Smooth muscle cell (in vitro differentiated cells): ENCODE results near the gene PATZ1. TPM values are rescaled to one million over a fixed set of nuclear protein-coding genes. Genes with fewer than 3 reads are reported as not detected.

Experiments used
- DNase-seq: peaks from one replicate; lab custom pipeline; 2025; ENCODE audit not compliant: unreplicated experiment; lab: John Stamatoyannopoulos, UW
- H2AFZ ChIP-seq: fragments of 200-600 bp; sonication (generic); 2 replicates; pipeline ENCODE4 v1.6.0; 2016; ENCODE audit warnings: antibody characterized with exemption, low read depth, mild to moderate bottlenecking
- H3F3A ChIP-seq: fragments of 200-600 bp; sonication (generic); 2 replicates; pipeline ENCODE4 v1.6.0; 2017; ENCODE audit warnings: antibody characterized with exemption, low read depth
- H3K27ac ChIP-seq: fragments of 200-600 bp; sonication (generic); 2 replicates; pipeline ENCODE4 v1.5.1; 2016; ENCODE audit warnings: low read depth, mild to moderate bottlenecking
- H3K27me3 ChIP-seq: fragments of 200-600 bp; sonication (generic); 2 replicates; pipeline ENCODE4 v1.6.1; 2016; ENCODE audit warnings: low read depth, mild to moderate bottlenecking
- H3K36me3 ChIP-seq: fragments of 200-600 bp; sonication (generic); 2 replicates; pipeline ENCODE4 v1.5.1; 2016; ENCODE audit warnings: low read depth
- H3K4me1 ChIP-seq: fragments of 200-600 bp; sonication (generic); 2 replicates; pipeline ENCODE4 v1.5.1; 2016; ENCODE audit warnings: low read depth
- H3K4me2 ChIP-seq: fragments of 200-600 bp; sonication (generic); 2 replicates; pipeline ENCODE4 v1.6.0; 2016; ENCODE audit warnings: mild to moderate bottlenecking
- H3K4me3 ChIP-seq: fragments of 200-600 bp; sonication (generic); 2 replicates; pipeline ENCODE4 v1.5.1; 2016; ENCODE audit warnings: mild to moderate bottlenecking
- H3K79me2 ChIP-seq: fragments of 200-600 bp; sonication (generic); 2 replicates; pipeline ENCODE4 v1.6.0; 2016; ENCODE audit warnings: low read depth, mild to moderate bottlenecking
- H3K9ac ChIP-seq: fragments of 200-600 bp; sonication (generic); 2 replicates; pipeline ENCODE4 v1.6.0; 2016; ENCODE audit warnings: low read depth
- H3K9me3 ChIP-seq: fragments of 200-600 bp; sonication (generic); replicated peaks from 2 replicates; pipeline ENCODE4 v1.5.1; 2016; ENCODE audit warnings: low read depth
- H4K20me1 ChIP-seq: fragments of 200-600 bp; sonication (generic); 2 replicates; pipeline ENCODE4 v1.6.0; 2016; ENCODE audit warnings: low read depth
- WGBS: methylation state at CpG from one replicate; pipeline ENCODE4 v1.1.7; 2016; ENCODE audit warnings: low lambda C conversion rate; 5-methylcytosine and 5-hydroxymethylcytosine counted together
- polyA plus RNA-seq: library from polyadenylated mRNA; unstranded; fragments of >200 nt; fragmentation: Nextera tagmentation; extraction: Ambion mirVana; gene quantifications from 2 replicates; pipeline ENCODE4 v1.2.1, GENCODE V29; 2016
- total RNA-seq: library from RNA; depleted of rRNA; stranded (reverse); fragments of >200 nt; gene quantifications from 2 replicates; pipeline ENCODE4 v1.2.3, GENCODE V29; 2014
- TF ChIP-seq, protein P1 (sequence below): fragments of 200-600 bp; sonication (generic); IDR thresholded peaks from 2 replicates; pipeline ENCODE4 v1.5.1; 2017; ENCODE audit warnings: borderline replicate concordance, mild to moderate bottlenecking, antibody characterized with exemption; ENCODE audit not compliant: insufficient read depth, poor library complexity, severe bottlenecking

The PATZ1 gene
- total and polyA plus RNA-seq, 2 experiments from 2014 or later, result 11.9 to 12.9 TPM

DNA sequence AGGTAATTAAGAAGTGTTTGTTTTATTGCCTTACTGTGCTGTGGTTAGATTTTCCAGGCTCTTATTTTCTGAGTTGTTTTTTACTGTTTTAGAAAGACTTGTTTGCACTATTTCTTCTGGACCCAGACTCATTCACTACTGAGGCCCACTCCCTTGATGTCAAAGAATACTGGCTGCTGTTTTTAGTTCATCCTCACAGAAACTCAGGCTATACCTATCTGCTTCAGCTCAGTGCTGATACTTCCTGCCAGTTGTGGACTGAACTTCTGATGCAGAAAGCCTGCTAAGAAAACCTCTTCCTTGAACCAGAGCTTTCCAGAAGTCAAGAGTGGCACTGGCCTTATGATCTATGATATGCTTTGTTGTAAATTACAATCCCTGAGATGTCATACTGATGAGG is 38.0 kb downstream of the PATZ1 start:
- H4K20me1 ChIP-seq, result no peaks in the 10 kb centered on the region
- H3K4me2 ChIP-seq, result no peak overlapping the region
- no peak for DNase-seq
- H2AFZ ChIP-seq, result no peak overlapping the region
- no peak overlapping the region for H3K9ac ChIP-seq
- H3K9me3 ChIP-seq, result no peaks in the 10 kb centered on the region
- no peaks in the 10 kb centered on the region for H3F3A ChIP-seq
- no peaks in the 10 kb centered on the region for H3K36me3 ChIP-seq
- TF ChIP-seq, protein P1, sequence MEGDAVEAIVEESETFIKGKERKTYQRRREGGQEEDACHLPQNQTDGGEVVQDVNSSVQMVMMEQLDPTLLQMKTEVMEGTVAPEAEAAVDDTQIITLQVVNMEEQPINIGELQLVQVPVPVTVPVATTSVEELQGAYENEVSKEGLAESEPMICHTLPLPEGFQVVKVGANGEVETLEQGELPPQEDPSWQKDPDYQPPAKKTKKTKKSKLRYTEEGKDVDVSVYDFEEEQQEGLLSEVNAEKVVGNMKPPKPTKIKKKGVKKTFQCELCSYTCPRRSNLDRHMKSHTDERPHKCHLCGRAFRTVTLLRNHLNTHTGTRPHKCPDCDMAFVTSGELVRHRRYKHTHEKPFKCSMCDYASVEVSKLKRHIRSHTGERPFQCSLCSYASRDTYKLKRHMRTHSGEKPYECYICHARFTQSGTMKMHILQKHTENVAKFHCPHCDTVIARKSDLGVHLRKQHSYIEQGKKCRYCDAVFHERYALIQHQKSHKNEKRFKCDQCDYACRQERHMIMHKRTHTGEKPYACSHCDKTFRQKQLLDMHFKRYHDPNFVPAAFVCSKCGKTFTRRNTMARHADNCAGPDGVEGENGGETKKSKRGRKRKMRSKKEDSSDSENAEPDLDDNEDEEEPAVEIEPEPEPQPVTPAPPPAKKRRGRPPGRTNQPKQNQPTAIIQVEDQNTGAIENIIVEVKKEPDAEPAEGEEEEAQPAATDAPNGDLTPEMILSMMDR, result no peak
- H3K79me2 ChIP-seq, result no peaks in the 10 kb centered on the region
- no peak overlapping the region for H3K27ac ChIP-seq
- no peaks in the 10 kb centered on the region for H3K27me3 ChIP-seq
- no peak overlapping the region for H3K4me3 ChIP-seq
- H3K4me1 ChIP-seq, result no peaks in the 10 kb centered on the region

DNA sequence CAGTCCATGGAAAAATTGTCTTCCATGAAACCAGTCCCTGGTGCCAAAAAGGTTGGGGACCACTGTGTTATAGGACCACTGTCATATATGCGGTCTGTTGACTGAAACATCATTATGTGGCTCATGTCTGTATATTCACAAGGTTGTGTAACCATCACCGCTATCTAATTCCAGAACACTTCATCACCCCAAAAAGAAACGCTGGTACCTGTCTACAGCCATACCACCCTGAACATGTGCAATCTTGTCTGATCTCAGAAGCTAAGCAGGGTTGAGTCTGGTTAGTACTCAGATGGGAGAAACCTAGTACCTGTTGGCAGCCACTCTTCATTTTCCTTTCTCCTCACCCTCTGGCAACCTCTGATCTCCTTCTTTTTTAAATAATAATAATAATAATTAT is 41.0 kb downstream of the PATZ1 start:
- Histone ChIP-seq H3K4me3 (no peak overlapping the region), H4K20me1 (no peaks in the 10 kb centered on the region), H3K27ac (no peak overlapping the region), H3K9me3 (no peaks in the 10 kb centered on the region), H3K9ac (no peak overlapping the region), H3K4me1 (no peaks in the 10 kb centered on the region), H3K36me3 (no peaks in the 10 kb centered on the region), H3K4me2 (no peak overlapping the region), H2AFZ (no peak overlapping the region), H3K79me2 (no peaks in the 10 kb centered on the region), H3K27me3 (no peaks in the 10 kb centered on the region), H3F3A (no peaks in the 10 kb centered on the region)
- 96% methylated on average over 3 of the region's 3 CpGs for WGBS
- TF ChIP-seq, protein P1, result no peak
- DNase-seq, result no peak

GRCh38 chr22:31302537-31302936 is 43.6 kb downstream of the PATZ1 start:
- no peak overlapping the region for H3K4me3 ChIP-seq
- H3K4me2 ChIP-seq, result no peak overlapping the region
- H3K79me2 ChIP-seq, result no peaks in the 10 kb centered on the region
- no peaks in the 10 kb centered on the region for H3K27me3 ChIP-seq
- no peak for DNase-seq
- H3F3A ChIP-seq, result no peaks in the 10 kb centered on the region
- TF ChIP-seq, protein P1, result no peak
- 40% methylated on average over 3 of the region's 3 CpGs for WGBS
- H3K9me3 ChIP-seq, result no peaks in the 10 kb centered on the region
- H2AFZ ChIP-seq, result no peak overlapping the region
- H3K36me3 ChIP-seq, result no peaks in the 10 kb centered on the region
- no peaks in the 10 kb centered on the region for H4K20me1 ChIP-seq
- H3K27ac ChIP-seq, result no peak overlapping the region
- no peaks in the 10 kb centered on the region for H3K4me1 ChIP-seq
- H3K9ac ChIP-seq, result no peak overlapping the region

GRCh38 chr22:31302006-31302405 is 44.1 kb downstream of the PATZ1 start:
- no peak for DNase-seq
- H3K4me1 ChIP-seq, result no peaks in the 10 kb centered on the region
- TF ChIP-seq, protein P1, result no peak
- no peaks in the 10 kb centered on the region for H3F3A ChIP-seq
- H3K9ac ChIP-seq, result no peak overlapping the region
- H2AFZ ChIP-seq, result no peak overlapping the region
- H3K9me3 ChIP-seq, result no peaks in the 10 kb centered on the region
- no peaks in the 10 kb centered on the region for H3K79me2 ChIP-seq
- no peaks in the 10 kb centered on the region for H3K27me3 ChIP-seq
- no peaks in the 10 kb centered on the region for H4K20me1 ChIP-seq
- H3K36me3 ChIP-seq, result no peaks in the 10 kb centered on the region
- H3K27ac ChIP-seq, result no peak overlapping the region
- H3K4me3 ChIP-seq, result no peak overlapping the region
- no peak overlapping the region for H3K4me2 ChIP-seq
